RWPE1 (cell line): ENCODE results near the gene TWF2.

Experiments
- CTCF ChIA-PET: fragments of 350-600 bp; sonication (Branson Sonifier 250); formaldehyde crosslinking; extraction: SDS; loops from one replicate; lab custom pipeline; 2021; lab: Yijun Ruan, JAX
- POLR2A ChIA-PET: fragments of 400-600 bp; formaldehyde crosslinking; extraction: SDS; loops from one replicate; lab custom pipeline; 2020; ENCODE audit warnings: antibody characterized with exemption; ENCODE audit not compliant: low non-redundant PET; lab: Yijun Ruan, JAX
- DNase-seq: peaks from one replicate; pipeline ENCODE4 v3.0.0; 2012; ENCODE audit warnings: low spot score
- H3K27ac ChIP-seq: fragments of 450-650 bp; 2 replicates; pipeline ENCODE4 v1.5.1; 2017
- TF ChIP-seq, protein P1 (sequence below): fragments of 450-650 bp; conservative IDR thresholded peaks from 2 replicates; pipeline ENCODE4 v1.5.1; 2017; ENCODE audit warnings: low read depth, mild to moderate bottlenecking

The TWF2 gene

DNA sequence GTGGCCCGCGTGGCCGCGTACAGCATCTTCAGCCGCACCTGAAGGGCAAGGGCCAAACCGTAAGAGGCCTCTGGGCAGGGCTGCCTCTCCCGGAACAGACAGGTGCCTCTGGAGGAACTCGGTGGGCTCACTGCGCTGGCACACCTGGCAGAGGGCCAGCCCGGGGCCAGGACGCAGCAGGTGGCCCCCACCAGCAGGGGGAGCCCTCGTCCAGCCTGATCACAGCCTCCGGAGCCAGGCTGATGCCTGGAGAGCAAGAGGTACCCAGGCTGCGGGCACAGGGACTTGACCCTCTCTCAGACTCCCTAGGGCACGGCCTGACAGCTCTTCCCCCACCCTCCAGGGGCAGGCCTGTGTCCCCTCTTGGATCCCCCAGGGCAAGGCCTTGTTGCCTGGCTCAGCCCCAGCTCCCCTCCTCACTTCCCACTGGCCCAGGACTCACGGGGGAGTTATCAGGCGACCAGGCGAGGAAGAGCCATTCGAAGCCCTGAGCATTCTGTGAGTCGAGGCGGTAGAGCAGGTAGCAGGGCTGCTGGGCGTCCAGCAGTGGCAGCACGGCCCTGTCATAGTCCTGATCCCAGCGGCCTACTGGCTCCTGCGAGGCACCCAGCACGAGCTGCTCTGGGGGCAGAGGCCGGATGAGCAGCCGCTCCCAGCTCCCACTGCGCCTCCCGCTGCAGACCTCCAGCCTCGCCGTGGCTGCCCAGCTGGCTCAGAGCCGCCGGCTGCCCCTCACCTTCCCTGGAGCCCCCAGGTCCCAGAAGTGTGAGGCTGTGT lies 7.3 kb downstream of the TWF2 start:
- POLR2A ChIA-PET: no interaction called here
- peak overlapping the region; percentile 95 for H3K27ac ChIP-seq
- DNase-seq: no peak
- CTCF ChIA-PET: interaction anchor here (0.5 to 2.8 kb wide), 10 partner anchors 9 to 330 kb away, joined by 3 to 16 read pairs (median 4); no protein-coding TSS in a partner anchor
- TF ChIP-seq, protein P1, sequence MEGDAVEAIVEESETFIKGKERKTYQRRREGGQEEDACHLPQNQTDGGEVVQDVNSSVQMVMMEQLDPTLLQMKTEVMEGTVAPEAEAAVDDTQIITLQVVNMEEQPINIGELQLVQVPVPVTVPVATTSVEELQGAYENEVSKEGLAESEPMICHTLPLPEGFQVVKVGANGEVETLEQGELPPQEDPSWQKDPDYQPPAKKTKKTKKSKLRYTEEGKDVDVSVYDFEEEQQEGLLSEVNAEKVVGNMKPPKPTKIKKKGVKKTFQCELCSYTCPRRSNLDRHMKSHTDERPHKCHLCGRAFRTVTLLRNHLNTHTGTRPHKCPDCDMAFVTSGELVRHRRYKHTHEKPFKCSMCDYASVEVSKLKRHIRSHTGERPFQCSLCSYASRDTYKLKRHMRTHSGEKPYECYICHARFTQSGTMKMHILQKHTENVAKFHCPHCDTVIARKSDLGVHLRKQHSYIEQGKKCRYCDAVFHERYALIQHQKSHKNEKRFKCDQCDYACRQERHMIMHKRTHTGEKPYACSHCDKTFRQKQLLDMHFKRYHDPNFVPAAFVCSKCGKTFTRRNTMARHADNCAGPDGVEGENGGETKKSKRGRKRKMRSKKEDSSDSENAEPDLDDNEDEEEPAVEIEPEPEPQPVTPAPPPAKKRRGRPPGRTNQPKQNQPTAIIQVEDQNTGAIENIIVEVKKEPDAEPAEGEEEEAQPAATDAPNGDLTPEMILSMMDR: peak; percentile 82

DNA sequence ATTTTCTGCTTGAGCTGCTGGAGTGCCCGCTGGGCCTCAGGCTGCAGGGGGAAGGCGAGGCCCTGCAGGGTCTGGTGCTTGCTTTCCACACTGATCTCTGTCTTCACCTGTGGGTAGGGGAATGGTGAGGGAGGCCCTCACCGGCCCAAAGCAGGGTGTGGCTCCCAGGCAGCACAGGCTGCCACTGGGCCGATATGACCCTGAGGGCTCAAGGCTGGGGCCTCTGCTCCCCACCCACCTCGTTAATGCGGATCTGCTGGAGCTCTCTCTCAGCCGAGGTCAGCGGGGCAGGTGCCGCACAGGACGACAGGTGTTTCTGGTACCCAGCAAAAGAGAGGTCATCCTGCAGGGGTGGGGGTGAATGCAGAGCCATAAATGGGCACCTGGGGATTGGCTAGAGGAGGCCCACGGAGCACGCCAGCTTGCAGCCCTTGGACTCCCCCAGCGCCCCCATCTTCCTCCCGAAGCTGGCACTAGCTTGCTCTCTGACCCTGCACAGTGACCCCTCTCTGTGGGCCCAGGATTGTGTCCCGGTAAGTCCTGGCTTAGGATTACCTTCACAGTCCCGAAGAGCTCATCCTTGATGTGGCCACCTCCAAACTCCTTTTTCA lies 8.0 kb downstream of the TWF2 start:
- POLR2A ChIA-PET: no interaction called here
- no peak for DNase-seq

DNA sequence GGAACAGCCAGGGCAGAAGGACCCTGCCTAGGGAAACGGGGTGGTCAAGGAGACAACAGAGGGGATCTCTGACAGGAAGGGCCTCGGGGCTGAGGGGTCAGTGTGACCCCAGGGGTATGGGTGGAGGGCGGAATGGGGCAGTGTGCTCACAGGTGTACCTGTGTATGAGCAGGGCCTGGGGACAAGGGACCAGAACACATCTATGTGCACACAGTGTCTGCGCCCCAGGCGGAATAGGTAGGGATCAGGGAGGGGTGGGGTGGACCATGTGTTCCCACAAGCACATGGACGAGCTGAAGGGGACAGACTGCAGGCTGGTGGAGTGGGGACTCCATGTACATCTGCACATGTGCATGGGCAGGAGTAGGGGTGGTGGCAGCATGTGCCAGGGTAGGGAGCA lies 8.5 kb downstream of the TWF2 start:
- ChIA-PET CTCF (interaction anchor here (0.9 to 2.8 kb wide), 3 partner anchors 8 to 26 kb away, joined by 3 to 16 read pairs (median 5); no protein-coding TSS in a partner anchor), POLR2A (no interaction called here)
- TF ChIP-seq, protein P1: no peak
- no peak overlapping the region for H3K27ac ChIP-seq
- DNase-seq: no peak

More for the DNA sequence above, 8.0 kb downstream of the TWF2 start:
- CTCF ChIA-PET: interaction anchor here (0.5 to 2.8 kb wide), 8 partner anchors 8 to 174 kb away, joined by 3 to 16 read pairs (median 4); no protein-coding TSS in a partner anchor
- TF ChIP-seq, protein P1: no peak
- H3K27ac ChIP-seq: no peak overlapping the region

DNA sequence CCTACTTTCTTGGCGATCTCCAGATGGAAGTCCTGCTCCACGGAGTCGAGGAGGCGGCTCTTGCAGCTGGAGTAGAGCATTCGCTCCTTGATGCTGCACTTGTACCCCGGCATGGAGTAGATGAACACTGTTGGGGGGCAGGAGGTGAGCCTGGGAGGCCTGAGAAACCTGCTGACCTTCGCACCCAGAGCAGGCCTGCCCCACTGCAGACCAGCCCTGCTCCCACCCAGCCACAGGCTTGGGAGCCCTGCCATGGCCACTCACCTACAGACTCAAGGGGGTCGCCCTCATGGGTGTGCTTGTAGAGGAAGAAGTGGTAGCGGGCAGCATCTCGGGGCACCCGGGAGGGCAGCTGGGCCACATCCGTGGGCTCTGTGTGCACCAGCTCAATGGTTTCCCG lies 9.3 kb downstream of the TWF2 start:
- no peak for DNase-seq
- ChIA-PET POLR2A (no interaction called here), CTCF (interaction anchor here (0.6 kb wide), 1 partner anchor 49 kb away, joined by 3 read pairs; the partner anchor contains the start of gene WDR82)
- no peak overlapping the region for H3K27ac ChIP-seq
- TF ChIP-seq, protein P1: no peak

DNA sequence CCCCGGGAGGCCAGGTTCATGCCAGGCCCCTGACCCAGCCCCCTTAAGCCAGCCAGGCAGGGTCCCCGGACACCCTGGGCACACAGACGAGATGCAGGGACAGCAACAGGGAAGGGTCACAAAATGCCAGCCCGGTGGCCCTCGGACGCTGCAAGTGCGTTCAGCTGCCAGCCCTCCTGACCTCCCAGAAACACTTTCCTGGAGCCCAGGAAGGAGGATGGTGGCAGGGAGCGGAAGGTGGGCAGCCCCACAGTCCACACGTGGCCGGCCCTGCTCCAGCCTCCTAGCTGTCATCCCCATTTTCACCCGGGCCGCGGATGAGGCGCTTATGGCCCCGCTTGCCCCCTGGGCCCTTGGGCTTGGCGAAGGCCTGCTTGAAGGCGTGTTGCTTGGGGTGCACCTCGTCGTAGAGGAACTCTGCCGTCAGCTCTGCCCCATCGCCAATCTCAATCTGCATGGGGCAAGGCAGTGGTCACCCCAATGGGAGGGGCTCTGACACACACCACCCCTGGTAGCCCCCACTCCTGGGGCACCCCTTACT lies 10.1 kb downstream of the TWF2 start:
- ChIA-PET POLR2A (no interaction called here), CTCF (interaction anchor here (0.6 kb wide), 1 partner anchor 50 kb away, joined by 3 read pairs; the partner anchor contains the start of gene WDR82)
- no peak for DNase-seq
- TF ChIP-seq, protein P1: no peak
- peak overlapping the region; percentile 31 for H3K27ac ChIP-seq

DNA sequence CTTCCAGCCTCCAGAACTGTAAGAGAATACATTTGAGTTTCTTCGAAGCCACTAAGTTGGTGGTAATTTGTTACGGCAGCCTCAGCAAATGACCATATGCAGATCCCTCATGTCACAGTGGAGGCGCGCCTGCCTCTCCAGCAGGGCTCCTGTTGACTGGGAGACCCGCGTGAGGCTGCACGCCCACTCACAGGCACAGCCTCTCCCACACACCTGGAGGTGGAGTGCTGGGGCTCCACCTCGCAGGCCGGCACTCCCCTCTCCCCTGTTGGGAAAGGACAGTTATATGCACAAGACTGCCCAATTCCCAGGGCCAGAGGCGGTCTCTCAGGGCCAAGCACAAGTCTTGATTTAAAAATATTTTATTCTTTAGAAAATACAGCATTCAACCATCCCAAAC lies 10.7 kb downstream of the TWF2 start:
- ChIA-PET CTCF (no interaction called here), POLR2A (no interaction called here)
- TF ChIP-seq, protein P1: no peak
- H3K27ac ChIP-seq: peak overlapping the region; percentile 31
- no peak for DNase-seq
